SU-DHL-6 (cell line): ENCODE measurements around the gene AKAP8.
"Not testable (repeated sequence)": the region's sequence is repeated elsewhere in the genome, so short reads cannot be mapped to it uniquely, and the experiment has no call there.

Experiments
- H2AFZ ChIP-seq: fragments of 200-600 bp; sonication (generic); 2 replicates; pipeline ENCODE4 v1.6.1; 2014; ENCODE audit warnings: low read depth, mild to moderate bottlenecking, moderate library complexity, mixed read lengths, antibody characterized with exemption, low read length; ENCODE audit not compliant: severe bottlenecking
- H3F3A ChIP-seq: fragments of 200-600 bp; shearing (Covaris generic); 2 replicates; pipeline ENCODE4 v1.6.0; 2016; ENCODE audit warnings: antibody characterized with exemption, mild to moderate bottlenecking; ENCODE audit not compliant: insufficient read depth
- H3K27ac ChIP-seq: fragments of 200-600 bp; sonication (generic); 2 replicates; pipeline ENCODE4 v1.5.1; 2016; ENCODE audit warnings: low read depth, mild to moderate bottlenecking, low read length, moderate library complexity, mixed read lengths
- H3K27me3 ChIP-seq: fragments of 200-600 bp; sonication (generic), shearing (Covaris generic); 2 replicates; pipeline ENCODE4 v1.6.0; 2014; ENCODE audit warnings: mild to moderate bottlenecking, low read length
- H3K36me3 ChIP-seq: fragments of 200-600 bp; sonication (generic); 2 replicates; pipeline ENCODE4 v1.6.1; 2014; ENCODE audit warnings: mild to moderate bottlenecking, low read length, mixed read lengths
- H3K4me2 ChIP-seq: fragments of 300-600, 200-600 bp; shearing (Covaris generic), sonication (generic); 2 replicates; pipeline ENCODE4 v1.6.0; 2014; ENCODE audit warnings: low read length, low read depth, mild to moderate bottlenecking; ENCODE audit not compliant: poor library complexity, severe bottlenecking
- H3K4me3 ChIP-seq: fragments of 200-600 bp; sonication (generic); 2 replicates; pipeline ENCODE4 v1.5.1; 2014; ENCODE audit warnings: antibody characterized with exemption, low read length, mild to moderate bottlenecking, mixed read lengths; ENCODE audit not compliant: insufficient read depth, poor library complexity, severe bottlenecking
- H3K79me2 ChIP-seq: fragments of 200-600 bp; sonication (generic); 2 replicates; pipeline ENCODE4 v1.6.1; 2014; ENCODE audit warnings: mild to moderate bottlenecking, low read length, moderate library complexity; ENCODE audit not compliant: insufficient read depth
- H3K9ac ChIP-seq: fragments of 200-600 bp; sonication (generic); 2 replicates; pipeline ENCODE4 v1.7.0; 2014; ENCODE audit warnings: mild to moderate bottlenecking, low read length
- H3K9me2 ChIP-seq: fragments of 200-600 bp; sonication (generic); replicated peaks from 2 replicates; pipeline ENCODE4 v1.6.1; 2014; ENCODE audit warnings: low read length; ENCODE audit not compliant: insufficient read depth
- H3K9me3 ChIP-seq: fragments of 200-600 bp; sonication (generic); 2 replicates; pipeline ENCODE4 v1.6.1; 2014; ENCODE audit warnings: low read length, mixed read lengths; ENCODE audit not compliant: insufficient read depth
- H4K20me1 ChIP-seq: fragments of 200-600 bp; sonication (generic); 2 replicates; pipeline ENCODE4 v1.6.1; 2014; ENCODE audit warnings: low read depth, mild to moderate bottlenecking, antibody characterized with exemption, low read length, moderate library complexity, mixed read lengths
- CTCF ChIP-seq: fragments of 200-600 bp; sonication (generic); IDR thresholded peaks from one replicate; pipeline ENCODE4 v1.5.1; 2017; ENCODE audit warnings: antibody characterized with exemption, mild to moderate bottlenecking, low read length, moderate library complexity; ENCODE audit not compliant: insufficient read depth, poor library complexity, severe bottlenecking
- EZH2phosphoT487 ChIP-seq: fragments of 200-600 bp; sonication (generic), shearing (Covaris generic); conservative IDR thresholded peaks from 2 replicates; pipeline ENCODE4 v1.6.1; 2018; ENCODE audit warnings: mild to moderate bottlenecking, antibody characterized with exemption, low read length, moderate library complexity, mixed read lengths

AKAP8 gene

DNA sequence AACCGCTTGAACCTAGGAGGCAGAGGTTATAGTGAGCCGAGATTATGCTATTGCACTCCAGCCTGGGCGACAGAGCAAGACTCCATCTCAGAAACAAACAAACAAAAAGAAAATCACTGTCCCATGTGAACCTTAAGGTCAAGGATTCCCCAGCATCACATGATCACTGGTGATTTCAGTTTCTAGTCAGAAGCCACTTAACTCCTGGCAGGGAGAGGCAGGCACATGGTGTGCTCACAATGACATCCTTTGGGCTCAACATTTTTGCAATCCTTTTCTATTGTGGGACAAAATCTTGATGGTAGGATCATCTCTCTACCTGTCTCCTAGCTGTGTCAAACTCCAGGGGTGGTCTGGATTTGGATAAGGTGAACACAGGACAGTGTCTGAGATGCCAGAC is 12.1 kb downstream of the AKAP8 start:
- no peak overlapping the region for H2AFZ ChIP-seq
- no peaks in the 10 kb centered on the region for H3F3A ChIP-seq
- H3K27ac ChIP-seq = no peak overlapping the region
- H3K9ac ChIP-seq = no peak overlapping the region
- no peak overlapping the region for H3K4me3 ChIP-seq
- H3K79me2 ChIP-seq = peaks cover 15% of the 10 kb centered on the region
- H3K9me3 ChIP-seq = no peaks in the 10 kb centered on the region
- peaks cover 9% of the 10 kb centered on the region; the same call in 1 of the 2 replicates for H3K36me3 ChIP-seq
- no peaks in the 10 kb centered on the region for H3K27me3 ChIP-seq
- H4K20me1 ChIP-seq = no peaks in the 10 kb centered on the region; the same call in 1 of the 2 replicates
- no peaks in the 10 kb centered on the region for H3K9me2 ChIP-seq
- TF ChIP-seq CTCF (no peak), EZH2phosphoT487 (no peak)
- H3K4me2 ChIP-seq = no peak overlapping the region

DNA sequence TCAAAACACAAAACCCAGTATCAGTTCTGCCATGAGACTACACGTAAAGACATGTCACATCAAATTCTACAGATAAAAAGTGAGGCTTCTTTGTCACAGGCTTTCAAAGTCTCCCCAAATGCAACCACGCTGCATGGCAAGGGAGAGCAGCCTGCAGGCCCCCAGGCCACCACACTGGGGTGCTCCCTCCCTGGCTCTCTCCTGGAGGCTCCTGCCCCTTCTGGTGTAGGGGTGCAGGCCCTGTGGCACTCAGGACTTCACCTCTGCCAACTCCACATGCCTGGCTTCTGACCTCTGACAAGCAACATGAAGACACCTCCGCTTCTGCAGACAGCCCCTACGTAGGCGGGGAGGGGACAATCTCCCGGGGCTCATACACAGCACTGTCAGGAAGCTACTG is 14.3 kb downstream of the AKAP8 start:
- Histone ChIP-seq H3K9me3 (no peaks in the 10 kb centered on the region), H3K27me3 (no peaks in the 10 kb centered on the region), H4K20me1 (no peaks in the 10 kb centered on the region), H3K27ac (no peak overlapping the region), H3K79me2 (no peaks in the 10 kb centered on the region), H3K9ac (no peak overlapping the region), H2AFZ (no peak overlapping the region), H3K36me3 (peaks cover 13% of the 10 kb centered on the region; the same call in 1 of the 2 replicates), H3K9me2 (no peaks in the 10 kb centered on the region), H3F3A (no peaks in the 10 kb centered on the region), H3K4me3 (no peak overlapping the region), H3K4me2 (no peak overlapping the region)
- TF ChIP-seq CTCF = no peak

DNA sequence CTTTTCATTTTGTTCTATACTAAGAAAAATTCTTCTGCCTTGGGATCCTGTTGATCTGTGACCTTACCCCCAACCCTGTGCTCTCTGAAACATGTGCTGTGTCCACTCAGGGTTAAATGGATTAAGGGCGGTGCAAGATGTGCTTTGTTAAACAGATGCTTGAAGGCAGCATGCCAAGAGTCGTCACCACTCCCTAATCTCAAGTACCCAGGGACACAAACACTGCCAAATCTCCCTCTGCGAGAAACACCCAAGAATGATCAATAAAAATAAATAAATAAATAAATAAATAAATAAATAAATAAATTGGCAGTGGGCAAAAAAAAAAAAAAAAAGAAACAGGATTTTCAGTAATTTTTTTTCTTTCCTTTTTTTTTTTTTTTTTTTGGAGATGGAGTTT is 15.8 kb downstream of the AKAP8 start:
- H3F3A ChIP-seq, H3K4me2 ChIP-seq, H3K27me3 ChIP-seq, H3K9me3 ChIP-seq, H3K4me3 ChIP-seq, H3K79me2 ChIP-seq, H3K9me2 ChIP-seq, H2AFZ ChIP-seq, H3K9ac ChIP-seq, H3K27ac ChIP-seq, H4K20me1 ChIP-seq: not testable (repeated sequence)
- H3K36me3 ChIP-seq = peaks cover 17% of the 10 kb centered on the region; the same call in 1 of the 2 replicates

- H3K9me2 ChIP-seq, H3F3A ChIP-seq, H2AFZ ChIP-seq, H4K20me1 ChIP-seq, H3K27ac ChIP-seq, H3K9me3 ChIP-seq, H3K9ac ChIP-seq, H3K4me2 ChIP-seq, H3K27me3 ChIP-seq, H3K79me2 ChIP-seq, H3K4me3 ChIP-seq: not testable (repeated sequence)
- peaks cover 24% of the 10 kb centered on the region; the same call in 1 of the 2 replicates for H3K36me3 ChIP-seq
Measured at GRCh38 chr19:15363048-15363447, 16.5 kb downstream of the AKAP8 start.

DNA sequence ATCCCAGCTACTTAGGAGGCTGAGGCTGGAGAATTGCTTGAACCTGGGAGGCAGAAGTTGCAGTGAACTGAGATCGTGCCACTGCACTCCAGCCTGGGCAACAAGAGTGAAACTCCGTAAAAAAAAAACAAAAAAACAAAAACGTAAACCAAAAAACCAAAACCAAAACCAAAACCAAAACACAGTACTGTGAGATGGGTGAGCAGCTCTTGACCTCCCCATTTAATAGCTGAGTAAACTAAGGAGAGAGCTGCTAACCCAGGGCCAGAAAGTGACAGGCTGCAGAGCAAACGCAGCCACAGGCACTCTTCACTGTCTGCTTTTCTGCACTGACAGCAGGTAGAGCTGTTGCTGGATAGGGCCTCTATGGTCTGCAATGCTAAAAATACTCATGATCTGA is 19.6 kb downstream of the AKAP8 start:
- H2AFZ ChIP-seq, H3K9me2 ChIP-seq, H3K4me3 ChIP-seq, H3K9ac ChIP-seq, H3F3A ChIP-seq, H4K20me1 ChIP-seq, H3K79me2 ChIP-seq, H3K27me3 ChIP-seq, H3K4me2 ChIP-seq, H3K27ac ChIP-seq, H3K9me3 ChIP-seq: not testable (repeated sequence)
- H3K36me3 ChIP-seq = peaks cover 23% of the 10 kb centered on the region; the same call in 1 of the 2 replicates
